Activated gamma-delta T cell treated with anti-CD3 and anti-CD28 coated beads, Interleukin-2, amount 50 U/mL, for 16 hours (primary cell): ENCODE measurements around the gene IP6K1.
"Not testable (repeated sequence)": the region's sequence is repeated elsewhere in the genome, so short reads cannot be mapped to it uniquely, and the experiment has no call there.

Experiments used
- DNase-seq: peaks from one replicate; pipeline ENCODE4 v3.0.0-alpha.2; 2020; ENCODE audit warnings: low read depth

IP6K1 gene

GRCh38 chr3:49793486-49794085, 7.2 kb upstream of the IP6K1 start:
- no peak for DNase-seq

GRCh38 chr3:49792371-49793150, 6.2 kb upstream of the IP6K1 start:
- no peak for DNase-seq

GRCh38 chr3:49791571-49791970, 5.2 kb upstream of the IP6K1 start:
- DNase-seq, result no peak

- DNase-seq, result no peak
Measured at GRCh38 chr3:49790626-49791411, 4.5 kb upstream of the IP6K1 start.

- no peak for DNase-seq
Measured at GRCh38 chr3:49788056-49788455, 1.7 kb upstream of the IP6K1 start.

GRCh38 chr3:49787536-49787935, 1.2 kb upstream of the IP6K1 start:
- no peak for DNase-seq

GRCh38 chr3:49787182-49787464, 781 bp upstream of the IP6K1 start:
- DNase-seq, result no peak

- no peak for DNase-seq
Measured at GRCh38 chr3:49785565-49786356, 581 bp downstream of the IP6K1 start.

GRCh38 chr3:49782277-49782676, 4.1 kb downstream of the IP6K1 start:
- not testable (repeated sequence) for DNase-seq

GRCh38 chr3:49781415-49782199, 4.7 kb downstream of the IP6K1 start:
- no peak for DNase-seq

GRCh38 chr3:49780975-49781365, 5.4 kb downstream of the IP6K1 start:
- not testable (repeated sequence) for DNase-seq

- no peak for DNase-seq
Measured at GRCh38 chr3:49780080-49780974, 6.0 kb downstream of the IP6K1 start.

GRCh38 chr3:49779358-49780079, 6.8 kb downstream of the IP6K1 start:
- no peak for DNase-seq

GRCh38 chr3:49776101-49776500, 10.2 kb downstream of the IP6K1 start:
- DNase-seq, result not testable (repeated sequence)

GRCh38 chr3:49775538-49775937, 10.8 kb downstream of the IP6K1 start:
- DNase-seq, result no peak

- DNase-seq, result no peak
Measured at GRCh38 chr3:49772703-49773102, 13.6 kb downstream of the IP6K1 start.

GRCh38 chr3:49771340-49771938, 14.9 kb downstream of the IP6K1 start:
- no peak for DNase-seq

- no peak for DNase-seq
Measured at GRCh38 chr3:49769926-49770325, 16.4 kb downstream of the IP6K1 start.

- DNase-seq, result no peak
Measured at GRCh38 chr3:49769286-49769915, 16.9 kb downstream of the IP6K1 start.
